ENCODE data around the gene SORBS1. TPM values are rescaled to one million over a fixed set of nuclear protein-coding genes. Genes with fewer than 3 reads are reported as not detected.

The SORBS1 gene
- total RNA-seq, 1 donor from 2014 or later, result 0.77 TPM

DNA sequence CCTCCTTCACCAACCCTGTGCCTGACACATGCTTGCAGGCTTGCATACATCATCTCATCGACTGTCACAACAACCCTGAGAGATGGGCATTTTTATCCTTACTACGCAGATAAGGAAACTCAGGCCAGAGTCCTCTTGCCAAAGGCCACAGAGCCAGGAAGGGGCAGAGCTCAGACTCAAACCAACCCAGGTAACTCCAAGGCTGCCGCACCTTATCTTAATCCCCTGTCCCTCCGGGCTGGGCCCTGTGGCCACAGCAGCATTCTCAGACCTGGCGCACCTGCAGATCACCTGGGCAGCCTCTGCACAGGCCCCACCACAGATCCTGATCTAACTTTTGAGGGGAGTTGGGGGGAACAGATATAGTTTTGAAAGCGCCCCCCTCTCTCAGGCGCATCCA lies 35.1 kb downstream of the SORBS1 start:
- Mint-ChIP-seq H3K27me3 (peaks cover 5% of the 10 kb centered on the region), H3K4me1 (peaks cover 5% of the 10 kb centered on the region), H3K4me3 (no peak overlapping the region), H3K36me3 (ENCODE audit: low read depth) (no peaks in the 10 kb centered on the region), H3K27ac (no peak overlapping the region), H3K9me3 (no peaks in the 10 kb centered on the region)
- intact Hi-C loops (cut with micrococcal nuclease), result no loop called here
- DNase-seq, result no peak

DNA sequence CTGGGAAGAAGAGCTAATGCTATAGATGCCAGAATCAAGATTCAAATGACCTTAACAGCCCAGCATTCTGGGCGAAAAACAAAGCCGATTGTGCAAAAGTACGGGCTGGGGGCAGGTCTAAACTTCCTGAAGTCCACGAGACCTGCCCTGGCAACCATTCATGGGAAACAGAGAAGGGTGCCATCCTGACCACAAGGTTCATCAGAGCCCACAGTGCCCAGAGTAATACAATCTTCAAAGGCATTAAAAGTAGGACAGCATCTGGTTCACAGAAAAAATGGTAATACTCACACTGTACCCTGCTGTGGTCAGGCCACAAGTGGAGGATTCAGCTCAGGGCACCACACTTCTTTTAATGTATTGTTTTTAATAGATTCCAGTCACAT lies 36.1 kb downstream of the SORBS1 start:
- Mint-ChIP-seq H3K36me3 (ENCODE audit: low read depth) (no peaks in the 10 kb centered on the region), H3K4me3 (no peak overlapping the region), H3K27me3 (peaks cover 2% of the 10 kb centered on the region), H3K27ac (no peak overlapping the region), H3K4me1 (peaks cover 5% of the 10 kb centered on the region), H3K9me3 (no peaks in the 10 kb centered on the region)
- intact Hi-C loops (cut with micrococcal nuclease), result no loop called here
- DNase-seq, result no peak

DNA sequence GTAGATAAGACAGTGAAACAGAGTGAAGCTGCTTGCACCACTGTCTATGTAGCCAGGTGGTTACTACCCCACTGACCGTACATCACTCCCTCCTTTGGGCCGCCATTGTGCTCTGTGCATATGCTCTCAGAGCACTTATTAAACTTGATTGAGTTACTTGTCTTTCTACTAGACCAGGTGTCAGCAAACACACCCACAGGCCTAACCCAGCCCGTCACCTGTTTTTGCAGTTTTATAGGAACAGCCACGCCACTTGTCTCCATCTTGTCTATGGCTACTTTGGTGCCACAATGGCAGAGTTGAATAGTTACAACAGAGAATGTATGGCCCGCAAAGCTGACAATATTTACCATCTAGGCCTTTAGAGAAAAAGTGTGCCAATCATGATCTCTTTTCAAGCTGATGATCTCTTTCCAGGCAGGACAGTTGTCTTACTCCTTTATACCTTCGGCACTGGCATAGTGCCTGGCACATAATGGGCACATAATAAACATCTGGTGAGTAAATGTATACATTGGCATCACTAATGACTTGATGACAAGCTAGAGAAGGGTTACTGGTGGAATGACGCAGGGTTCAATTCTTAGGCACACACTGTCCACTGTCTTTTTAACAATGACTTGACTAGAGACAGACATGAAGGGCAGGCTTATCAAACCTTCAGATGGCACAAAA lies 36.7 kb downstream of the SORBS1 start:
- peaks cover 5% of the 10 kb centered on the region for H3K4me1 Mint-ChIP-seq

GRCh38 chr10:95522117-95522516 lies 39.1 kb downstream of the SORBS1 start:
- Mint-ChIP-seq H3K4me1 (no peaks in the 10 kb centered on the region), H3K36me3 (ENCODE audit: low read depth) (no peaks in the 10 kb centered on the region), H3K27me3 (peaks cover 2% of the 10 kb centered on the region), H3K4me3 (no peak overlapping the region), H3K27ac (no peak overlapping the region), H3K9me3 (no peaks in the 10 kb centered on the region)
- intact Hi-C loops (cut with micrococcal nuclease), result no loop called here
- DNase-seq, result no peak

More for the DNA sequence above, 36.7 kb downstream of the SORBS1 start:
- intact Hi-C loops (cut with micrococcal nuclease), result no loop called here
- no peaks in the 10 kb centered on the region for H3K36me3 Mint-ChIP-seq (ENCODE audit: low read depth)
- peaks cover 2% of the 10 kb centered on the region for H3K27me3 Mint-ChIP-seq
- H3K9me3 Mint-ChIP-seq, result no peaks in the 10 kb centered on the region
- no peak overlapping the region for H3K27ac Mint-ChIP-seq
- DNase-seq, result no peak
- H3K4me3 Mint-ChIP-seq, result no peak overlapping the region

GRCh38 chr10:95520617-95521016 lies 40.6 kb downstream of the SORBS1 start:
- Mint-ChIP-seq H3K27me3 (peaks cover 2% of the 10 kb centered on the region), H3K9me3 (no peaks in the 10 kb centered on the region), H3K4me1 (no peaks in the 10 kb centered on the region), H3K36me3 (ENCODE audit: low read depth) (no peaks in the 10 kb centered on the region), H3K27ac (no peak overlapping the region), H3K4me3 (no peak overlapping the region)
- no peak for DNase-seq
- intact Hi-C loops (cut with micrococcal nuclease), result no loop called here

DNA sequence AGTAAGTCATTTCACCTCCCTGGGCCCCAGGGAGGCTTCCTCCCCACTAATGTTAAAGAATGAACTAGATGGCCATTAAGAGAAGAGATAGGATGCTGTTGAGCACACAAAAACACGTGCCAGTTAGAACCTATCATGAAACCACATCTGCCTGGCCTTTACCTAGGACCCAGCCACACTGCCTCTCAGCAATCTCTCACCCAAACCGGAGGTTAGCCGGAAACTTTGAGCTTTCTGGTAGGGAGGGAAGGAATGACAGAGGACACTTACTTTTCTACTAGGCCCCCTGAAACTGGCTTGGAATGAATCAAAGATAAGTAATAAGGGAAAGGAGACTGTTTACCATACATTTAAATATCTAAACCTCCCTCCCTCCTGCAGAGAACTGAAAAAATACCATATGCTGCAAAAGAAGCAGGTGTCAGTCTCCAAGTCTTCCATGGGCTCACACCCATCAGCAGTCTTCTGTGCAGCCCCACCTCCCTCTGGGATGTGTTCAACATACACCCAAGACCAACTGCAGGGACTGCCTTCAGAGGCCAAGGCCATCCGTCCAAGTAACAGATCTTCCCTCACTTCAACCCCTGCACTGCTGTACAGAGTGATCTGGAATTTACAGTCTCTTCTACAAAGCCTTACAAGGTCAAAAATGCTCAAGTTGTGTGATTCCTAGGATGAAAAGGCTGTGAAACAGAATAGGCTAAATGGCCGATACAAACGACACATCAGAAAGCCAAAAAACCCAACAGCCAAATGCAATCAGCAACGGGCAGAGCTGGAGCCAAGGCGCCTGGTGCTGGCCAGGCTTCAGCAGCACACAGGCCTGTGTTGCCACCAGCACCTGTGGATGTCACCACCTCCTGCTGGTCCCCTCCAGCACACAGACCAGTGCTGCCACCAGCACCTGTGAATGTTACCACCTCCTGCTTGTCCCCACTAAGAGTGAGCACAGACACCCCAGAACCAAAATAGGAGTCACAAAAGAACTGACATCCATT lies 42.4 kb downstream of the SORBS1 start:
- intact Hi-C loops (cut with micrococcal nuclease), result no loop called here
- H3K4me1 Mint-ChIP-seq, result peaks cover 2% of the 10 kb centered on the region
- no peak for DNase-seq
- H3K4me3 Mint-ChIP-seq, result no peak overlapping the region
- H3K9me3 Mint-ChIP-seq, result no peaks in the 10 kb centered on the region
- no peak overlapping the region for H3K27ac Mint-ChIP-seq
- no peaks in the 10 kb centered on the region for H3K36me3 Mint-ChIP-seq (ENCODE audit: low read depth)
- H3K27me3 Mint-ChIP-seq, result no peaks in the 10 kb centered on the region

DNA sequence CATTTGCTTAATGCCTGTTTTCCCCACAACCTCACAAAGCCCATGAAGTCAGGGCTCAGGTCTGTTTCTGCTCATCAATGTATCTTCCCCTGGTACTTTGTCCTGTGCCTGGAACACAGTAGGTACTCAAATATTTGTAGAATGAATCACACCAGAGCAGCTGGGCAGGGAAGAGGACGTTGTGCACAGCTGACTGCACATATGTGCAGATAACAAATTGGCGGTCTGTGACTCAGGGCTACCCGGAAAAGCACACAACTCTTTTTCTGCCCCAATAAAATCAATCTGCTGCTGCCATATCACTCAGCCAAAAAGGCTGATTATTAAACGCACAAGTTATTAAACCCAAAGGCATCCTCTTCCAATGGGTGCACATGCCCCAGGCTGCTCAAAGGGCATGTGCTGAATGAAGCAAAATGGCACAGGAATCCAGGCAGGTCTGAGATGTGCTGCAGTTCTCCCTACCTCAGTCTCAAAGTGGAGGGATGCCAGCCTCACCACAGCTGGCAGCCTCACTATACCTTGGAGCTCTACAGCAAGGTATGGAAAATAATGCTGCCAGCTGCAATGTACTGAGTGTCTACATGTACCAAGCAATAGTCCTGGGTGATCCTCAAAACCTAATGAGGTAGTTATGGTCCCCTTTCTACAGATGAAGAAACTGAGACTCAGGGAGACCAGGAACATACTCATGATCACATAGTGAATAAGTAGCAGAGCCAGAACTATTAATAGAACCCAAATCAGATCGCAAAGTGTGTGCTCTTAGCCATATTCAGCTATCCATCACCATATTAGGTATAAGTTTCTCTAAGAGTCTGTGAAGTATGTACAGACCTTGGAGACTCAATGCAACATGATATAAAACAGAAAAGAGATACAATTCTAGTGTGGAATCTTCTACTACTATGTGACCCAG lies 43.4 kb downstream of the SORBS1 start:
- no peaks in the 10 kb centered on the region for H3K36me3 Mint-ChIP-seq (ENCODE audit: low read depth)
- H3K4me3 Mint-ChIP-seq, result no peak overlapping the region
- peaks cover 2% of the 10 kb centered on the region for H3K4me1 Mint-ChIP-seq
- H3K27ac Mint-ChIP-seq, result no peak overlapping the region
- DNase-seq, result no peak
- no peaks in the 10 kb centered on the region for H3K9me3 Mint-ChIP-seq
- no peaks in the 10 kb centered on the region for H3K27me3 Mint-ChIP-seq
- intact Hi-C loops (cut with micrococcal nuclease), result no loop called here

DNA sequence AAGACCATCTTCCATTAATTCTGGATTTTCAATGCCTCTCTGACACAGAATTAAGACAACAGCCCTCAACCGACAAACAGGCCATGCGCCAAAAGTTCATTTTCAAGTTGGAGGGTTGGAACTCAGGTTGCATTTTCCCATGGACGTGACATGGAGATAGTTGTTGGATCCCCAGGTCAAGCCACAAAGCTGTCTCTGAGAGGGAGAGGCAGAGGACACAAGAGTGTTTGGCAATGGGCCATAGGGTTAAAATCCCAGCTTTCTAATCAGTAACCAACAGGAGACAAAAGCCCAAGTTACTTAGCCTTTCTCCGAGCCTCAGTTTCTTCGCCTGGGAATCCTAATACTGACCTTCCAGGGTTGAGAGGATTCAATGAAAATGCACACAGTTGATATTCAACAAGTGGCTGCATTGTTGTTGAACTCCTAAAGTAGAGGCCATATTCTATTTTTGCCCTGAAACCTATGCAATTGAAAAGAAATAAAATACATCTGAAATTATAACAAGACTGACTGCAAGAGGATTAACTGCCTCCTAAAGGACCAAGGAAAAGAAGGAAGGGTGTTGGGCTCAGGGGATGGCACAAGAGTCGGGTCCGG lies 44.3 kb downstream of the SORBS1 start:
- Mint-ChIP-seq H3K4me3 (no peak overlapping the region), H3K36me3 (ENCODE audit: low read depth) (no peaks in the 10 kb centered on the region), H3K27me3 (peaks cover 2% of the 10 kb centered on the region), H3K4me1 (peaks cover 2% of the 10 kb centered on the region), H3K9me3 (no peaks in the 10 kb centered on the region), H3K27ac (no peak overlapping the region)
- DNase-seq, result no peak
- intact Hi-C loops (cut with micrococcal nuclease), result no loop called here

- no peak for DNase-seq
- Mint-ChIP-seq H3K36me3 (ENCODE audit: low read depth) (no peaks in the 10 kb centered on the region), H3K9me3 (no peaks in the 10 kb centered on the region), H3K27ac (no peak overlapping the region), H3K27me3 (peaks cover 5% of the 10 kb centered on the region), H3K4me3 (no peak overlapping the region), H3K4me1 (peaks cover 2% of the 10 kb centered on the region)
- intact Hi-C loops (cut with micrococcal nuclease), result no loop called here
Observed at GRCh38 chr10:95513941-95514392, 47.2 kb downstream of the SORBS1 start.

GRCh38 chr10:95513008-95513589 lies 48.1 kb downstream of the SORBS1 start:
- intact Hi-C loops (cut with micrococcal nuclease), result no loop called here
- Mint-ChIP-seq H3K36me3 (ENCODE audit: low read depth) (no peaks in the 10 kb centered on the region), H3K27me3 (peaks cover 5% of the 10 kb centered on the region), H3K4me3 (no peak overlapping the region), H3K9me3 (no peaks in the 10 kb centered on the region), H3K4me1 (peaks cover 2% of the 10 kb centered on the region), H3K27ac (no peak overlapping the region)
- DNase-seq, result no peak

GRCh38 chr10:95511314-95511713 lies 49.9 kb downstream of the SORBS1 start:
- no peaks in the 10 kb centered on the region for H3K36me3 Mint-ChIP-seq (ENCODE audit: low read depth)
- DNase-seq, result no peak
- no peaks in the 10 kb centered on the region for H3K9me3 Mint-ChIP-seq
- H3K27me3 Mint-ChIP-seq, result peaks cover 5% of the 10 kb centered on the region
- intact Hi-C loops (cut with micrococcal nuclease), result no loop called here
- H3K27ac Mint-ChIP-seq, result no peak overlapping the region
- H3K4me1 Mint-ChIP-seq, result peaks cover 2% of the 10 kb centered on the region
- no peak overlapping the region for H3K4me3 Mint-ChIP-seq

DNA sequence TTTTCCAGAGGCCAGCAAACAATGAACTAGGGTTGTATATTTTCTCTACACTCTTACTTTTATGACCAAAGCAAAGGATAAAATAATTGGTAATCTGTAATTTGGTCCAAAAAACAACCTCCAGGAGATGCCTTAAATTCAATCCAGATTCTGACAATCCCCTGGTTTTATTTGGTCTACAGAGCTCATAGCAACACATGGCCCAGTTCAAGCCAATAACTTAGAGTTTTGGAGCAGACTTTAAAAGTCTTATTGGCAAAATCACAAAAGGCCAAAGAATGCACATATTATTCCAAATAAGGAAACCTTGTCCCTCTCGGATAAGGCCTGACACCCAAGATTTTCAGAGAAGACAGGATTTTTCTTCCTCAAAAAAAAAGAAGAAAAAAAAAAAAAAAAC lies 51.9 kb downstream of the SORBS1 start:
- DNase-seq, result no peak
- no peaks in the 10 kb centered on the region for H3K9me3 Mint-ChIP-seq
- H3K27ac Mint-ChIP-seq, result no peak overlapping the region
- H3K36me3 Mint-ChIP-seq (ENCODE audit: low read depth), result no peaks in the 10 kb centered on the region
- no peak overlapping the region for H3K4me3 Mint-ChIP-seq
- peaks cover 6% of the 10 kb centered on the region for H3K27me3 Mint-ChIP-seq
- intact Hi-C loops (cut with micrococcal nuclease), result no loop called here
- peaks cover 2% of the 10 kb centered on the region for H3K4me1 Mint-ChIP-seq

DNA sequence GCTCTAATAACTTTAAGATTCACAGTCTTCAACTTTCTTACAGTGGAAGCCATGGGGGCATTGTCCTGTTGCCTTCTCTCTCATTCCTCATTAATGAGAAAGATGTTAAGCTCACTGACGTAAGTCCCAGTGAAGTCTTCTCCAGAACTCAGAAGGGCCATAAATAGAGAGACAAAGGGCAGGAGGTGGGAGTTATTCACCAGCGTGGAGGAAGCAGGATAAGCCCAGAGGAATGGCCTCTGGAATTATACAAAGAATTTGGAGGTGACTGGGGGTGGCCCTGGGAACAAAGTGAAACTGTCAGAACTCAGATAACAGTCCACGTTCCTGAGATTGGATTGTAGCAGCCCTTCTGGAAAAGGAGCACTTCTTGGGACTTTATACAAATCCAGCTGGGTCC lies 52.4 kb downstream of the SORBS1 start:
- Mint-ChIP-seq H3K27me3 (peaks cover 6% of the 10 kb centered on the region), H3K4me1 (no peaks in the 10 kb centered on the region), H3K4me3 (no peak overlapping the region), H3K9me3 (no peaks in the 10 kb centered on the region), H3K27ac (no peak overlapping the region), H3K36me3 (ENCODE audit: low read depth) (no peaks in the 10 kb centered on the region)
- intact Hi-C loops (cut with micrococcal nuclease), result no loop called here
- no peak for DNase-seq
